Inferior parietal cortex (tissue), 1 donor: ENCODE measurements around the gene PAK1.

ENCODE experiments used
- DNase-seq: peaks from one replicate; pipeline ENCODE4 v3.0.0-alpha.2; 2016; ENCODE audit errors: extremely low spot score

The PAK1 gene

DNA sequence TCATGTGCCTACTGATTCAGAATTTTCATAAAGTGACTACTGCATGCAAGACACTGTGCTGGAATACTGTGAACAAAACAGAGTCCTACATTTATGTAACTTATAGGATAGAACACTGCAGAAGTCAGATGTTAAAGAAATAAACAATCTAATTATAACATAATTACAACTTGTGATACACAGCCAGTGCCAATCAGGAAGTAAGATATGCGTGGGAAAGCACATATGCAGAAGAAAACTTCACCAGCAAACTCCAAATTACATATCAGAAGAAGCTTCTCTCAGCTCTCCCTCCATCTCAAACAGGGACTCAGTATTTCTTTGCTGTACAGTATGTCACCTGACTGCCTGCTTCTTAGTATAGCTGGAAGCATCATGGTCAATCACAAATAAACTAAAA is 37.4 kb downstream of the PAK1 start:
- DNase-seq = no peak

- DNase-seq = no peak
These were observed 37.9 kb downstream of the PAK1 start for GRCh38 chr11:77435972-77436371.

DNA sequence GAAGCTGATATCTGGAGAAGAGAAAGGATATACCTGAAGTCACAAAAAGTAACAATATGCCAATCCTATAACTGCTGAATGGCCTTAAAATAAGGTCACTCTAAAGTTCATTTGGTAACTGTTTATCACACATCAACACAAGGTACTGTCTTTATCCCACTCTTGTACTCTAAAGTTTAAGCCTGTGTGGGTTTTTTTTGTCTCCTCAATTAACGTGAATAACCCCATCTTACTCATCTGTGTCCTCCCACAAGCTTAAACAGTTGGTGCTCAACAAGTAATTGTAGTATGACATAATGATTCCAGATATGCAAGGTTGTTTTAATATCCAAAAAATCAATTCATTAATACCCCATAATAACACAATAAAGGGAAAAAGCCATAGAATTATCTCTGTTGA is 42.1 kb downstream of the PAK1 start:
- DNase-seq = no peak

GRCh38 chr11:77428598-77428997 is 45.3 kb downstream of the PAK1 start:
- no peak for DNase-seq

DNA sequence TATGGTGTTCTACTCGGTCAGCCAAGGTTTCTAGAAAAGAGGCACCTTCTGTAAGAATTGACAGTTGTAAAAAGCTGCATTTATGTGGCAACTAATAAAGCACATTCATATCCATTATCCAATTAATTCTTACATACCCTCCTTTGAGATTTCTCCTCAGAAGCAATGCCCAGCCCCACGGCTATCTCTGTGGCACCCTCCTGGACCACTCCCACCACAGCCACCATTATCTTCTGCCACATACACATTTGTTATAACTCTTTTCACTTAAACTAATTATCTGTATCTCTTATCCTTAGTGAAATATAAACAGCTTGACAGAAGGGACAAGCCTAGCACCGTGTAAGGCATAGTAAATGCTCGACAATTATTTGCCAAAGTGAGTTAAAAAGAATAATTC is 48.5 kb downstream of the PAK1 start:
- no peak for DNase-seq

DNA sequence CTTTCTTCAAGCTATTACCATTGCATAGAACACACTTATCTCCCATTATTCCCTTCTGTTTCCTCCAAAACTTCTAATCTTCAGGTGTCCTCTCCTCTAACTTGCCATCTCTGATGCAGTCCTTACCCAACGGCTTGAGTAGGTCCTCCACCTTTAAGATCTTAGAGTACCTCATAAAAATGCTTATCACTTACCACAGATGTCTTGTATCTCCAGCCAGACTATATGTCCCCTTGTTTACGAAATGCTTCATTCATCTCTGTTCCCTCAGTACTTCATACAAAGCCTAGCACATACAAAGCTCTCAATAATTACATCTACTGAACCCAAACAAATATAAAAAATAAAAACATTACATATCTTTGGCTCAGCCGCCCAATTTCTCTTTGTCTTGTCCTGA is 49.2 kb downstream of the PAK1 start:
- DNase-seq = no peak

GRCh38 chr11:77423624-77424023 is 50.3 kb downstream of the PAK1 start:
- DNase-seq = no peak

DNA sequence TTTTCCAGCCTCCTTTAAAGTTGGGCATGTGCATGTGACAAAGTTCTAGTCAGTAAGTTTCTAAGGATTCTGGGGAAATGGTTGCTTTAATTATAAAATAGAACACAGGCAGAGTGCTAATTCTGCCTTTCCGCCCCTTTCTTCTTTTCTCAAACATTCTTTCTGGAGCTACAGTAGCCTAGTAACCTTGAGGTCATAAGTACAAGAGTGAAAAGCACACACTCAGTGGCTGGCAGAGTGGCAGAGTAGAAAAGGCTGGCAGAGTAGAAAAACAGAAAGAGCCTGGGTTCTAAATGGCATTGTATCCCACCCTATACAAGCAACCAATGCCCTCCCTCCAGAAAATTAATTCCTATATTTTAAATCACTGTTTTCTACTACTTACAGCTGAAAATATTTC is 51.2 kb downstream of the PAK1 start:
- no peak for DNase-seq

DNA sequence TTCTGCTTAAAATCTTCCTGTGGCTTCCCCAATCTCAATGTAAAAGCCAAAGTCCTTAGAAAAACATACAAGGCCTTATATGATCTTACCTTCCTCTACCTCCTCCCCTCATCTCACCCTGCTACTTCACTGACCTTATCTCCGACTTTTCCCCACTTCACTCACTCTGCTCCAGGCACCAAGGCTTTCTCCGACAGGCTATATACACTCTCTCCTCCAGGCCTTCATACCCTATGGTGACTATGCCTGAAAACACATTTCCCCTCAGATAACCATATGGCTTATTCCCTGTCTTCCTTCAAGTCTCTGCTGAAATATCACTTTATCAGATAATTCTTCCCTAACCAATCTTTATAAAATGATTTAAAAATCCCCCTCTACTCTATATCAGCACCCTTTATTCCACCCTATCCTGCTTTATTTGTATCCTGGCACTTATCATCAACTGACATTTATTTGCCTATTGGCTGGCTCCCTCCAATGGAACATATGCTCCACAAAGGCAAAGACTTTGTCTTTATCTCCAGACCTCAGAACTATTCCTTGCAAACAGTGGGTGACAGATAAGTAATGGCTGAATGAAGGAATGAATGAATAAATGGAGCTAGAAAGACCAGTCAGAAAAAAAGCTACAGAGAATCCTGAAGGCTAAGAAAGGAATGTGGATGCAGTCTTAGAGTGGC is 52.7 kb downstream of the PAK1 start:
- no peak for DNase-seq

- DNase-seq = no peak
These were observed 54.8 kb downstream of the PAK1 start for GRCh38 chr11:77418971-77419597.

DNA sequence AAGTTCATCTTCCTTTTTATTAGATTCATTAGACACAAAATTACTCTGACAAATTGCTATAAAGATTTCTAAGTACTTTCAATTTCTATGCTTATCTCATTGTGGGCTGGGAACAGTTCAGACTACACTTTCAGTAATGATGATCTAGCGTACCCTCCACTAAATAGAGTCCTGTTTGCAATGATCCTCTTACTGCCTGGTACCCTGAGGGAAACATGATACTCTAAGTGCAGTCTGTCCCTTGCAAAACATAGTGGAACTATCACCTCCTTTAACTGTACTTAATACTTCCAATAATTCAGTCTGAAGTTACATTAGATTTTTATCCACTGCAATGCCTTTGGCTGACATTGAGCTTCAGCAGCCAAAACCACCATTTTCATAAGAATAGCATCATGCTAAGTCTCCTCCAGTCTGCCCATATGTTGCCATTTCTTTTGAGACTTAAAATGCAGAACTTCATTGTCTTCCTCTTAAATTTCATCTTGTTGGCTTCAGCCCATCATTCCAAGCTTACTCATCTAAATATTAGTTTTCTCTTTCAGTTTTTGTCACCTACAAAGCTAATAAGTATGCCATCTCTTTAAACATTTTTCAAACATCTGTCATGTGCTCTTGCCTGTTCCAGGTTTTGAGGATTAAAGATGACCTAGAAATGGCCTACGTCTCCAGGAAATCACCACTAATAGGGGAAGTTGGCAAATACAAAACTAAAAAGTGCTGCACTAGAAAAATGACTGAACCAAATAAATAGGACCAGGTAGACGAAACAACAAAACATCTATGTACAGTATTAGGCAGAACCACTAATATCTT is 55.5 kb downstream of the PAK1 start:
- DNase-seq = no peak

GRCh38 chr11:77416357-77416756 is 57.5 kb downstream of the PAK1 start:
- DNase-seq = no peak

DNA sequence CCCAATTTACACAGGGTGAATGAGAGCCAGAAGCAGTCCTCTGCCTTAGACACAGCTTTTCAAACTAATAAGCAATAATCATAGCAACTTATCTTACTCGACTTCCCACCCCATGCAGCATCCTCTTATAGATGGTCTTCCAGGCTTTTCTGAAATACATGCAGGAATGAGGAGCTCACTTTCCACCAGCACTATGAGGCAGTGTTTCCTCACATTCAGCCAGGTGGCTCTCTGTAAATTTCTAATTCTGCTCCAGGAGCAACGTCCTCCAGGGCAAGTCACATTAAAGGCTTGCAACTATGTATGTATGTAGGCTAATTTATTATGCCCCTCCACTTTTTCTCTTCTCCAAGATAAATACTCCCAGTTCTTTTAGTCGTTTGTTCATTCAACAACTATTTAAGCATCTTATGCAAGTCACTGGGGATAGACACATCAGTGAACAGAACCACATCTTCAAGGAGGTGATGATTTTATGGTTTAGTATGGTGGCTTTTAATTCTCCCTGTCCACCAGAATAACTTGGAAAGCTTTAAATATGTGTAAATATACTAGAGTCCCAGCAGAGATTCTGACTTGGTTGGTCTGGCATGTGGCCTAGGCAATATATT is 59.9 kb downstream of the PAK1 start:
- DNase-seq = no peak

DNA sequence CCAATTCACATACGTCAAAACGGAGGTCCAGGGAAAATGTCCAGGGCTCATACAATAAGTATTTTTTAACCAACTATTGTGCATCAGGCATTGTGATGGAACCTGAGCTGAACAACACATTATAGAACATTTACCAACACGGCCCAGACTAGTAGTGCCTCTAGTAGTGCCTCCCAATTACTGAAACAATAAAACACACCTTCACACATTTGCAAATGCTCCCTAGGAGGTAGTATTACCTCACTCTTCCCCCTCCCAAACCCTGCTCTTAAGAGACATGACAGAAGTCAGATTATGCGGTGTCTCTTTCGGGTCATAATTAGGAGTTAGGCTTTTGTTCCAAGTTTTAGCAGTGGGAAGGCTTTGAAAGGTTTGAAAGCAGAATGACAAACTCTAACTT is 61.1 kb downstream of the PAK1 start:
- DNase-seq = no peak

GRCh38 chr11:77411717-77412441 is 62.0 kb downstream of the PAK1 start:
- DNase-seq = peak; percentile 67

GRCh38 chr11:77411137-77411707 is 62.7 kb downstream of the PAK1 start:
- DNase-seq = no peak

- DNase-seq = no peak
These were observed 63.6 kb downstream of the PAK1 start for GRCh38 chr11:77410076-77410827.

DNA sequence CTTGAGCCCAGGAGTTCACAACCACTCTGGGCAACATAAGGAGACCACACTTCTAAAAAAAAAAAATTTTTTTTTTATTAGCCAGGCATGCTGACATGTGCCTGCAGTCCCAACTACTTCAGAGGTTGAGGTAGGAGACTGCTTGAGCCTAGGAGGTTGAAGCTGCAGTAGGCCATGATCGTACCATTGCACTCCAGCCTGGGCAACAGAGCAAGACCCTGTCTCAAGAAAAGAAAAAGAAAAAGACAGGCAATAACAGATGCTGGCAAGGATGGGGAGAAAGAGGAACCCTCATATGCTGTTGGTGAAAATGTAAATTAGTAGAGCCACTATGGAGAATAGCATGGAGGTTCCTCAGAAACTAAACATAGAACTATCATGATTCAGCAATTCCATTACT is 64.8 kb downstream of the PAK1 start:
- no peak for DNase-seq

- no peak for DNase-seq
These were observed 66.3 kb downstream of the PAK1 start for GRCh38 chr11:77407613-77408012.

- DNase-seq = no peak
These were observed 67.5 kb downstream of the PAK1 start for GRCh38 chr11:77406396-77406795.

GRCh38 chr11:77403211-77403610 is 70.7 kb downstream of the PAK1 start:
- DNase-seq = no peak
